Measurements from ENCODE around the gene LPAR3. TPM values are rescaled to one million over a fixed set of nuclear protein-coding genes. Genes with fewer than 3 reads are reported as not detected.

LPAR3 gene
- polyA plus RNA-seq, 3 donors, result not detected

- Histone ChIP-seq H3K9me3 (replicated peaks in 1 of 2; ENCODE audit: control insufficient read depth in 1 of 2, insufficient read depth in 1 of 2, low read length in 2 of 2) (no peaks in the 10 kb centered on the region), H3K4me3 (replicated peaks in 1 of 3; ENCODE audit: low read depth in 2 of 3, low read length in 3 of 3) (no peak overlapping the region), H3K27ac (ENCODE audit: low read depth in 1 of 2, low read length in 2 of 2) (no peak overlapping the region), H3K36me3 (replicated peaks in 1 of 2; ENCODE audit: control insufficient read depth in 1 of 2, insufficient read depth in 2 of 2, low read length in 2 of 2) (no peaks in the 10 kb centered on the region), H3K9ac (ENCODE audit: insufficient read depth, low read length, poor library complexity, severe bottlenecking) (no peak overlapping the region), H3K4me1 (ENCODE audit: control insufficient read depth in 1 of 2, insufficient read depth in 2 of 2, low read length in 2 of 2) (no peaks in the 10 kb centered on the region), H3K79me2 (ENCODE audit: insufficient read depth, low read length) (no peaks in the 10 kb centered on the region), H4K20me1 (ENCODE audit: insufficient read depth, low read length) (no peaks in the 10 kb centered on the region), H2AFZ (ENCODE audit: insufficient read depth, low read depth, low read length, poor library complexity, severe bottlenecking) (no peak overlapping the region), H3K4me2 (replicated peaks; ENCODE audit: extremely low read depth, low read length, poor library complexity, severe bottlenecking) (no peak overlapping the region), H3K27me3 (ENCODE audit: control insufficient read depth in 2 of 2, insufficient read depth in 2 of 2, low read length in 2 of 2) (peaks cover 4 to 11% of the 10 kb centered on the region in 2 donors)
- H3K36me3 Mint-ChIP-seq, result no peaks in the 10 kb centered on the region
- H3K4me1 Mint-ChIP-seq, result no peaks in the 10 kb centered on the region
- H3K9me3 Mint-ChIP-seq, result peaks cover 0 to 6% (median 0%) of the 10 kb centered on the region in 7 donors
- H3K4me3 Mint-ChIP-seq, result no peak overlapping the region
- TF ChIP-seq CTCF (IDR thresholded peaks at IDR 0.05), result no peak
- 93% methylated on average over 2 of the region's 5 CpGs for WGBS (ENCODE audit: insufficient coverage)
- no peak for DNase-seq
- H3K27me3 Mint-ChIP-seq (ENCODE audit: low read depth in 3 of 3), result peaks cover 7 to 14% (median 9%) of the 10 kb centered on the region in 3 donors
- intact Hi-C loops (cut with micrococcal nuclease), result no loop called here
- no peak overlapping the region for H3K27ac Mint-ChIP-seq
These were observed 16.7 kb downstream of the LPAR3 start for GRCh38 chr1:84876353-84876752.

DNA sequence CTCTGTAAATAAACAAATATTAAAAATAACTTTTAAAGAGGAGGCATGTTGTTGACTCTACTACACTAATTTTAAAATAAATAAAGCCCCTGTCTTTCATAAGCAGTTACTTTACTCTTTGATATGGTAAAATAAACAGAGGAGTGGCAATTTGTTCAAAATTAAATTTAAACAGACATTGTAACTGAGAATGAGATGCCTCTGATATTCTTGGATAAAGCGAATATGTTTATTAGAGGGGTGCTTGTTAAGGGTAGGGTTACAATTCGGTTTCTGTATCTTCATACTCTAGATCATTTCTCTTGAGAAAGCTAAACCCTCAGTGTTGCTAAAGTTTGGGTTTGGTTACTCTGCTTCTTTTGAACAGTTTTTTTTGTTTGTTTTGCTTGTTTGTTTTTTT is 19.6 kb downstream of the LPAR3 start:
- H3K4me3 ChIP-seq (replicated peaks in 1 of 3; ENCODE audit: low read depth in 2 of 3, low read length in 3 of 3), result no peak overlapping the region
- Mint-ChIP-seq H3K9me3 (peaks cover 0 to 2% (median 0%) of the 10 kb centered on the region in 7 donors), H3K4me1 (no peaks in the 10 kb centered on the region), H3K27me3 (ENCODE audit: low read depth in 3 of 3) (peaks cover 6 to 14% (median 10%) of the 10 kb centered on the region in 3 donors), H3K27ac (no peak overlapping the region), H3K4me3 (no peak overlapping the region), H3K36me3 (no peaks in the 10 kb centered on the region)
- peaks cover 4 to 11% of the 10 kb centered on the region in 2 donors for H3K27me3 ChIP-seq (ENCODE audit: control insufficient read depth in 2 of 2, insufficient read depth in 2 of 2, low read length in 2 of 2)
- no peaks in the 10 kb centered on the region for H3K4me1 ChIP-seq (ENCODE audit: control insufficient read depth in 1 of 2, insufficient read depth in 2 of 2, low read length in 2 of 2)
- no peak for TF ChIP-seq CTCF (IDR thresholded peaks at IDR 0.05)
- WGBS (ENCODE audit: insufficient coverage), result no CpG with 5 or more reads among the region's 2 CpGs
- H3K4me2 ChIP-seq (replicated peaks; ENCODE audit: extremely low read depth, low read length, poor library complexity, severe bottlenecking), result no peak overlapping the region
- intact Hi-C loops (cut with micrococcal nuclease), result no loop called here
- H4K20me1 ChIP-seq (ENCODE audit: insufficient read depth, low read length), result no peaks in the 10 kb centered on the region
- no peak overlapping the region for H3K27ac ChIP-seq (ENCODE audit: low read depth in 1 of 2, low read length in 2 of 2)
- no peak overlapping the region for H3K9ac ChIP-seq (ENCODE audit: insufficient read depth, low read length, poor library complexity, severe bottlenecking)
- no peaks in the 10 kb centered on the region for H3K9me3 ChIP-seq (replicated peaks in 1 of 2; ENCODE audit: control insufficient read depth in 1 of 2, insufficient read depth in 1 of 2, low read length in 2 of 2)
- no peak for DNase-seq
- no peaks in the 10 kb centered on the region for H3K79me2 ChIP-seq (ENCODE audit: insufficient read depth, low read length)
- no peak overlapping the region for H2AFZ ChIP-seq (ENCODE audit: insufficient read depth, low read depth, low read length, poor library complexity, severe bottlenecking)
- H3K36me3 ChIP-seq (replicated peaks in 1 of 2; ENCODE audit: control insufficient read depth in 1 of 2, insufficient read depth in 2 of 2, low read length in 2 of 2), result no peaks in the 10 kb centered on the region

Measured in CD14-positive monocyte (primary cell).